Retina (tissue), 1 donor: Measurements from ENCODE around the gene METTL8.

Source experiments
- DNase-seq: peaks from one replicate; pipeline ENCODE4 v3.0.0-alpha.2; 2016

METTL8 gene

GRCh38 chr2:171308280-171309054, 125.3 kb downstream of the METTL8 start:
- no peak for DNase-seq

DNA sequence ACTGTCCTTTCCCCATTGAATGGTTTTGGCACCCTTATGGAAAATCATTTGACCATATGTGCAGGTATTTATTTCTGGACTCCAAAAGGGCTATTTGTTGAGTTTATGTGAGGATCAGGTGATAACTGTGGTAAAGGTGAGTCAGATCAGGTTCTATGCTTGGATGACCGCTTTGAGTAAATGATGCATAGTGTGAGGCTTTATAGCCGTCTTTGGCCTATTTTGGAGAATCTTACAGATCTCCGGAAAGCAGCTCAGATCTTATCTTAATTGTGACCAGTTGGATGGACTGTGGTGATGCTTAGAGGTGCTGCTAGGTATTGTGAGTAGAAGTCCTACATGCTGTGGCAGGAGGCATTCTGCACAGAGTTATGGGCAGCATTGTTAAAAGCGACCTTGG, 126.2 kb downstream of the METTL8 start:
- DNase-seq = no peak

DNA sequence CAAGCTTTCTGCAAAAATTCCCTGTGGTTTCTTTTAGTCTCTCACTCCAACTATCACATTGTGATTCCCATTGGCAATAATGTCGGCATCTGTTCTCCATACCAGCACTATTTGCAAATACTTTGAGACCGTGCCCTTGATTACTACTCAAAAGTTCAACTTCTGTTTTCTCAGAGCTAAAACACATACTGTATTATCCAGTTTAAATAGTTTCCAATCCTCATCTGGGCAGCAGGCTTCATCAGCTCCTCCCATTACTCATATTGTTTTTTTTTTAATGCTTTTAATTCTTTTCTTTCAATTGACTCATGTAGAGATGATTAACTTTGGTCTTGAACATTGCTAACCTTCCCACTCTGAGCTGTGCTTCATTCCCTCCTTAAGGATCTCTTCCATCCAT, 135.8 kb downstream of the METTL8 start:
- no peak for DNase-seq

DNA sequence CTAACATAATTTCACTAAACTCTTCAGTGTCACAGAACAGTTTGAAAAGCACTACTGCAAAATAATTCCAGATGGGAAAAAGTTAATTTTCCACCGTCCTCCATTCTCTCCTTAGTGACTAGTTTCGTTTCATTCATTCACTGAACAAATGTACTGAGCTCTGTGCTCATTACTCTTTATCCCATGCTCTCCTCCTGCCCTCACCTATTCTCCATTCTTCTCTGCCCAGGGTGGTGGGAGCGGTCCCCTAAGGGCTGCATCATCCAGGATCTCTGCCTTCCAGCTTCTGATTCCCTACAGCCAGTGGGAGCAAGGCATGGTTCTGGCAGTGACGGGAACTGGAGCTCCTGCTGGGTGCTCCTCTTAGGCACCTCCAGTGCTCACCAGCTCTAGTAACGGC, 139.2 kb downstream of the METTL8 start:
- no peak for DNase-seq

DNA sequence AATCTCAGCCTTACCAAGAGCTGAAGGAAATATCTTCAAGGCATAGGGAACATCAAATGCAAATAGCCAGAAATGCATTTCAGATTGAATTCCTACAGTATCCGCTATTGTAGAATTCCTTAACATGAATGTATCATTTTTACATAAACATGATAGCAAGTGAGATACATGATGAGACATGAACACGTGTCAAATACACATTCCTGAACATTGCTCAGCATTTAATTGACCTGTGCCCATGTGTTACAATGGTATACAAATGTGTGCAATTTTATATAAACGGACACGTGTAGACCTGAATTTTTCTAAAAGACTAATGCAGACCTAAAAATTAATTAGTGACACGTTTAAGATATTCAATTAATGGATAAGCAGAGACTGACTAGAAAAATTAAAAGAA, 140.1 kb downstream of the METTL8 start:
- DNase-seq = no peak

DNA sequence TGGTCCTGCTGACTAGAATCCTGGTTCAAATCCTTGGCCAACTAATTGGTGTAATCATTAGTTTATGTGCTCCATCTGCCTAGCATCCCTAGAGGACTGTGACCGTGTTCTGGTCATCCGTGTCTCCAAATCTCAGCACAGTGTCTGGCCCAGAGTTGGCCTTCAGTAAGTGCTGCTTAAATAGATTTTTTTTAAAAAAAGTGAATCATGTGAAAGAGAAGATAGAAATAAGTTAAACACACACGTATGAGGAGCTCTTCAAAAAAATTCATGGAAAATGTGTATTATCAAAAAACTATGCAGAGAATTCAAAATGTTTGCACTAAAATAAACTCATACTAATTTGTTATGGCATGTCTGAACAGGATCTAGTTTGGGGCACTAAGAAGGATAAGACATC, 143.8 kb downstream of the METTL8 start:
- no peak for DNase-seq

GRCh38 chr2:171289316-171289715, 144.5 kb downstream of the METTL8 start:
- no peak for DNase-seq

DNA sequence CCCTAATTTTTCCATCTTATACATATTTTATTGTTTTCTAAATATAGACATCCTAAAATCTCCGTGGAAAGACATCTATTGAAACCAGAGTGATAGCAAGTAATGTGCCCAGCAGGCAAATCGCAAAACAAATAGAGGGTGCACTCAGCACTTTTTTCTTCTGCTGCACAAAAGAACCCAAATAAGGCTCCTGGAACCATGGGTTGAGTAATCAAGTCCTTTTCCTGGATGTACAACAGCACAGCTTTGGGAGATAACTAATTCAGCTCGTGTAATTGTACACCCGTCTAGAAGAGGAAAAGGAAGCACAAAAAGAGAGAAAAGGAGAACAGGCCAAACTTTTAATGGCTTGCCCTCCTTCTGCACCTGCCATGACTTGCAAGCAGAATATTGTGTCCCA, 146.2 kb downstream of the METTL8 start:
- no peak for DNase-seq

GRCh38 chr2:171287036-171287571, 146.7 kb downstream of the METTL8 start:
- DNase-seq = no peak

DNA sequence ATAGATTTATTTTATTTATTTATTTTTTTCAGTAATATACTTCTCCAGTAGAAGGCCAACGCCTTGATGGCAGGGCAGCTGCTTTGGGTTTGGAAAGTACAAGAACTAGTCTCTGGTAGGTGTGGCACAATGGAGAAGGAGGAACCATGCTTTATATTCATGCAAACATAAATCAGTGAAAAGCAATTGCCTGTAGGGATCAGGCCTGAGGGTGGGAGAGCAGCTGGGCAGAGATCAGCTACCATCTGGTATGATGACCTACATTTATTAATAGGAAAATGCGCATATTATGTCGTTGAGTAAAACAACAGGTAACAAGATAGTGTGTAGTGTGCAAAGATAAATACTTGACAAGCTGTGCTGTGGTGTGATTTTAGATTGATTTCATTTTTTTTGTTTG, 152.7 kb downstream of the METTL8 start:
- DNase-seq = peak; percentile 21

- no peak for DNase-seq
Observed at GRCh38 chr2:171279983-171280790, 153.6 kb downstream of the METTL8 start.

DNA sequence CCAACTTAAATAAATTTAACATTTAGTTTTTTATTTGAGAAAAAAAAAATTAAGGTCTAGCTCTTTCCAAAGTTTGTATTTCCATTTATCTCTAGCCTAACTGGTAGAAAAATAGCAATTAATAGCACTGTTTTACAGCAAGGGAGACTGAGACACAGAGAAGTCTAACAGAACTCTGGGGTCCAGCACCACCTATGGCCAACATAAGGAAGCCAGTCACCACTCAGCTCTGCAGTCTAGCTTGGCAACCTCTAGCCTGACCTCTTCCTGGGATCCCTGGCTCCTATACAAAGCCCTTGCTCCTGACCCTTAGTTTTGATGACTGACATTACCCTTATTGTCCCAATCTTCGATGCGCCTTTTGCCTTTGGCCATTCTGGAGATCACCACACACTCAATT, 159.0 kb downstream of the METTL8 start:
- DNase-seq = no peak

DNA sequence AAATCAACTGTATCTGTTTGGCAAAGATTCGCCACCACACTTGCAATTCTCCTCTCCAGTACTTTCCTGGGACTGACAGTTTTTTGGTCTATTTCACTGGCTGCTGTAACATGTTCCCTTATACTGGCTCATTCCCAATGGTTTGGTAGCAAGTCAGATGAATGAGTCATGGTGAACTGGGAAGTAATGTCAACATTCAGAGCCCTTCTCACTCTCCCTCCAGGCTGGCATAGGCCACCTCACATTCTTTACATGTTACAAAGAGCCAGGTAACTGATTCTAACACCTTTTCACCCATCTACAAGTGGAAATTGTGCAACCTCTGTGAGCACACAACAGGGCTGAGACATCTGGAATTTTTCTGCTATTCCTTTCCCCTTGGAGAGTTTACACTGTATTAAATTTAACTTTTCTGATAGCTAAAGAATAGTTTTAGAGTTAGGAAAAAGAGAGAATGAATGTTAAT, 161.8 kb downstream of the METTL8 start:
- no peak for DNase-seq

- DNase-seq = no peak
Observed at GRCh38 chr2:171271386-171271785, 162.4 kb downstream of the METTL8 start.

DNA sequence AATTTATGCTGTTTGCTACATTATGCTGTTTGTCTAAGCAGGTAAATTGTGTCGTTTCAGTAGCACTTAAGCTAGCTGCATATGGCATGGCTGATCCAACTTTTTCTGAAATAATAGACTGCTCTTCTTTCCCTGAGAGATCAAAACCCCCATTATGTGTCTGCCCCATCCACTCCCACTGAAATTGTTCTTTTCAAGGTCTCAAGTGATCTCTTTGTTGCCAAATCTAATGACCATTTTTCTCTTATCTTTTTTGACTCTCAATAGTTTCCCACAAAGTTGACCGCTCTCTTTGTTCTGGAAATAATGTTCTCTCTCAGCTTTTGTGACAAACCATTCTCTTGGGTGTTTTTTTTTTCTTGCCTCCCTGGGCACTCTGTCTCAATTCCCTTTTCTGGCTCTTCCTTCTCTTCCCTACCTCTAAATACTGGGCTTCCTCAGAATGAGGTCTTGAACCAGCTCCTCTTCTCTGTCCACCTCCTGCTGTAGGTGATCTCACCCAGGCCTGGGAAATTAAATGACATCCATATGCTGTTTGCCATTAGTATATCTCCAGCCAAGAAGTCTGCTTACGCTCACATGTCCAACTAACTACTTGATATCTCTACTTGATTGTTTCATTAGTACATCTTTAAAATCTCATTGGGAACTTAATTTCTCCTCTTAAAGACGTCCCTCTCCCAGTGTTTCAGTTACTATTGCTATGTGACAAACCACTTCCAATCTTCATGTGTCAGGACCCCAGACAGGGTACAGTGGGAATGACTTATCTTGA, 165.7 kb downstream of the METTL8 start:
- DNase-seq = no peak
